ENCODE measurements around the gene FOXC1. TPM values are rescaled to one million over a fixed set of nuclear protein-coding genes. Genes with fewer than 3 reads are reported as not detected.

Gene FOXC1
- total RNA-seq, 4 donors from 2014 or later: 3.1 to 16.9 (median 7.2) TPM

DNA sequence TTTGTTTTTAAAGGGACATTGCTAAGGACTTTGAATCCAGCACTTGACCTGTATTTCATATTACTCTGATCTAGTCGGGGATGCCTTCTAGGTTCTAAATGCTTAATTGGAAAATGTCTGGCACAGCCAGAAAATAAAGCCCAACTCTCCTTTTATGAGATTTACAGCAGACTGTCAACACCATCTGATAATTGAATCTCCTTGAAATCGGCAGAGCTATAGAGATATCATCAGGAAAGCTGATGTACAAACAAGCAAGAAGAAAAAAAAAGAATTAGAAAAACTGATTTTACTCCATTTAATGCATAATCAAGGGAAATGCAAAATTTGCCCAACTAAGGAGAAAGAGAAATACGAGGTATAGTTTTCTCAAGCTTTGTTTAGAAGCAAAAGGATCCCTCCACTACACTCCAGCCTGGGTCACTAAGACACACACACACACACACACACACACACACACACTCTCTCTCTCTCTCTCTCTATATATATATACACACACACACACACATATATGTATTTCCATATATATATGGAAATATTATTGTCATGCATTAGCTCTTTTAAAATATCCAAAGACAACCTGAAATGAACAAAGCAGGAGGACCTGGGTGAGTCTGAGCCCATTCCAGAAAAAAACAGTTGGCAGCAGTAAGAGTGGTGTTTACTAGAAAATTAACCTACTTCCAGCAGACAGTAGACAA is 9.5 kb upstream of the FOXC1 start:
- Histone ChIP-seq H3K9me3 (no peaks in the 10 kb centered on the region), H3K4me1 (peaks cover 0 to 23% (median 13%) of the 10 kb centered on the region in 3 donors), H3K27ac (no peak overlapping the region), H3K36me3 (no peaks in the 10 kb centered on the region), H3K4me3 (no peak overlapping the region), H3K27me3 (peaks cover 73% of the 10 kb centered on the region)
- no peak for TF ChIP-seq POLR2AphosphoS5 (IDR thresholded peaks at IDR 0.05)
- TF ChIP-seq CTCF (IDR thresholded peaks at IDR 0.05): no peak
- TF ChIP-seq POLR2A (IDR thresholded peaks at IDR 0.05): no peak
- TF ChIP-seq EP300 (IDR thresholded peaks at IDR 0.05): no peak
- WGBS, 2 donors (ENCODE audit: low coverage in 1 of 2): 75 to 77% methylated on average over 2 to 3 of the region's 3 CpGs
- ATAC-seq: no peak

GRCh38 chr6:1600764-1601157 is 9.0 kb upstream of the FOXC1 start:
- Histone ChIP-seq H3K9me3 (no peaks in the 10 kb centered on the region), H3K27ac (no peak overlapping the region), H3K27me3 (peaks cover 73% of the 10 kb centered on the region), H3K4me3 (no peak overlapping the region), H3K4me1 (peaks cover 0 to 24% (median 13%) of the 10 kb centered on the region in 3 donors), H3K36me3 (no peaks in the 10 kb centered on the region)
- WGBS, 2 donors (ENCODE audit: low coverage in 1 of 2): 77 to 86% methylated on average over 13 to 15 of the region's 15 CpGs
- TF ChIP-seq POLR2AphosphoS5 (IDR thresholded peaks at IDR 0.05) (no peak), EP300 (IDR thresholded peaks at IDR 0.05) (no peak), CTCF (IDR thresholded peaks at IDR 0.05) (no peak)
- ATAC-seq: no peak

DNA sequence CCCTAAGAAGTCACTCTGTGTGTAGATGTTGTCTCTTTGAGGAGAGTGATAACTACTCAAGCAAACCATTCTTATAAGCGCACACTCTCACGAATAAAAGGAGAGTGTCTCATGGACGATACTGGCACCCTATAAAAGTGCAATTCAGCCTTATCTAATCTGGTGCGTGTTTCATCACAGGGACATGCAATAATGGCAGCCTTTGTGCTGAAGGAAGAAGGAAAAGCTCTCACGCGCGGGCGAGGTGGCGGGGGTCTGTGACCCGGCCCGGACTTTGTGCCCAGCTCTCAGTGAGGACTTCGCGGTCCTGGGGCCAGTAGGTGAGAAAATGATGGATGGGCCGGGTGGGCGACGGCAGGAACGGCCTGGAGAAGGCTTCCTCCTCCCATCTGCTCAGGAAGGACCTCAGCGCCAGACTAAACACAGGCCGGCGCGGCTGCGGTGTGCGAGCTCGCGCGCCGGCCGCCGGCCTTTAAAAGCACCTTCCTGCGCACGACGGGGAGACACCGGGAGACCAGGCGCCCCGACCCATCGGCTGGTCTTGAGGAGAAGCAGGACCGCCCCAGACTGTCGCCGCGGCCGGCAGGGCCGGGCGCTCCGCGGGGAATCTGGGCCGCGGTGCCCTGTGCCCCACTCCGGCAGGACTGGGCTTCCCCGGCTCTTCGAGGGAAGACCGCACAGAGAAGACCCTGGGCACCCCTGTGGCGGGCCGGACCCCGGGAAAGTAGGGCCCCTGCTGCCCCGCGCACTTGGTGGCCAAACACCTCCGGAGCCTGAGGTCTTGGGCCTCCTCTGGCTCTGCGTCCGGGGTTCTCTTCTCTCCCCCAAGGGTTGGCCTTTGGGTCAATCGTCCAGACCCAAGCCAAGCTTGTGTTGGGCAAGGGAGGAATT is 8.3 kb upstream of the FOXC1 start:
- no peaks in the 10 kb centered on the region for H3K9me3 ChIP-seq
- TF ChIP-seq POLR2AphosphoS5 (IDR thresholded peaks at IDR 0.05) (no peak), CTCF (IDR thresholded peaks at IDR 0.05) (no peak), EP300 (IDR thresholded peaks at IDR 0.05) (no peak), POLR2A (IDR thresholded peaks at IDR 0.05) (no peak)
- no peak overlapping the region for H3K4me3 ChIP-seq
- WGBS, 2 donors (ENCODE audit: low coverage in 1 of 2): 61 to 91% methylated on average over 4 to 24 of the region's 60 CpGs
- H3K4me1 ChIP-seq: peaks cover 0 to 19% (median 10%) of the 10 kb centered on the region in 3 donors
- H3K27ac ChIP-seq: no peak overlapping the region
- peaks cover 74% of the 10 kb centered on the region for H3K27me3 ChIP-seq
- no peak for ATAC-seq
- H3K36me3 ChIP-seq: no peaks in the 10 kb centered on the region

DNA sequence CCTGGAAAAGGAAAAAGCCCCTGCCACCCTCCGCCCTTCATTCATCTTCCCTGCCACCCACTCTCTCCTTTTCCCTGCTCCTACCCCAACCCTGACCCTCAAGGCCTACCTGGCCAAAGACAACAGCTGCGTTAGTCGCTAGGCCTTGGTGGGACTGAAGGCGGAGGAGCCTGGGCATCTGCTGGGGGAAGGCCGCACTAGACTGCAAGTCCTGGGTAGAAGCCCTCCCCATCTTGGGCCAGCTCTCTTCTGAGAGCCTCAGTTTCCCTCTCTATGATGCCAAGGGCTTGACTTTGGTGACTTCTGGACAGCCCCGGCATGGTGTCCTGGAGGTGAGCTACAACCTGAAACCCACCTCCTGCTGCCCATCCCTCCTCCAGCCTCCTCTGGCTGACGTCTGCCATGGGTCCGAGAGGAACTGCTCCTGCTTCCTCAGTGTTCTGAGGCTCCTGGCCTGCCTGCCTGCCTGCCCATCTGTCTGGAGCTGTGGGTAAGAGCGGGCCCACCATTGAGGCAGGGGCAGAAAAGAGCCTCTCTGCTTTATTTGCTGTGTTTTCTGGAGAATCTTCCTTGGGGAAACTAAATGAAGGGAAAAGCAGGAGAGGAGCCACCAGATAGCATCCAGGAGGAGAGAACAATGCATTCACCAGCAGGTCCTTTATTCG is 7.5 kb upstream of the FOXC1 start:
- H3K4me3 ChIP-seq: no peak overlapping the region

More for the DNA sequence above, 7.5 kb upstream of the FOXC1 start:
- H3K27me3 ChIP-seq: peaks cover 82% of the 10 kb centered on the region
- H3K9me3 ChIP-seq: no peaks in the 10 kb centered on the region
- H3K36me3 ChIP-seq: no peaks in the 10 kb centered on the region
- WGBS, 2 donors (ENCODE audit: low coverage in 1 of 2): 89 to 95% methylated on average over 2 to 3 of the region's 10 CpGs
- no peak overlapping the region for H3K27ac ChIP-seq
- TF ChIP-seq POLR2AphosphoS5 (IDR thresholded peaks at IDR 0.05) (no peak), EP300 (IDR thresholded peaks at IDR 0.05) (no peak), CTCF (IDR thresholded peaks at IDR 0.05) (no peak), POLR2A (IDR thresholded peaks at IDR 0.05) (no peak)
- H3K4me1 ChIP-seq: peaks cover 0 to 25% (median 10%) of the 10 kb centered on the region in 3 donors
- no peak for ATAC-seq
